Stimulated activated CD8-positive, alpha-beta memory T cell treated with anti-CD3 and anti-CD28 coated beads, Interleukin-12 subunit alpha, Interleukin-12 subunit beta, amount 100 ng/mL, for 1 hour (primary cell): ENCODE measurements around the gene BMPER.

Source experiments
- DNase-seq: peaks from one replicate; pipeline ENCODE4 v3.0.0-alpha.2; 2020; ENCODE audit warnings: low read depth

BMPER gene

GRCh38 chr7:34181271-34181958 is 276.1 kb downstream of the BMPER start:
- DNase-seq, result no peak

DNA sequence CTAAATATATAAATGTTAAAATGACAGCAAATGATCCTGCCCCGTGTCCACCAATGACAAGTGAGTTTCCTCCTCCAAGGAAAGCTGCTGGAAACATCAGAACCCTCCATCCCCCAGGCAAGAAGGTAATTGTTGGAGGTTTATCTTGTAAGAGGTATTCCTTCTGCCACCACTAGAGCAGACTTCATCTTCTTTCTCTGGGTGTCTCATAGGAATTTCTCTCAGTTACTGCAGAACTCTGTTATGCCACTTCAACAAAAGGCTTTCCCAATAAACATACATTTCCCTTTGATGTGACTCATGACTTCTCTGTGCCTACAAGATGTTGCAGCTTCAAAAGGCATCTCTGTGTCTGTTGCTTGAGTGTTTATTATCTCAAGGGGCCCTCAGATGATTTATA is 279.1 kb downstream of the BMPER start:
- DNase-seq, result no peak

DNA sequence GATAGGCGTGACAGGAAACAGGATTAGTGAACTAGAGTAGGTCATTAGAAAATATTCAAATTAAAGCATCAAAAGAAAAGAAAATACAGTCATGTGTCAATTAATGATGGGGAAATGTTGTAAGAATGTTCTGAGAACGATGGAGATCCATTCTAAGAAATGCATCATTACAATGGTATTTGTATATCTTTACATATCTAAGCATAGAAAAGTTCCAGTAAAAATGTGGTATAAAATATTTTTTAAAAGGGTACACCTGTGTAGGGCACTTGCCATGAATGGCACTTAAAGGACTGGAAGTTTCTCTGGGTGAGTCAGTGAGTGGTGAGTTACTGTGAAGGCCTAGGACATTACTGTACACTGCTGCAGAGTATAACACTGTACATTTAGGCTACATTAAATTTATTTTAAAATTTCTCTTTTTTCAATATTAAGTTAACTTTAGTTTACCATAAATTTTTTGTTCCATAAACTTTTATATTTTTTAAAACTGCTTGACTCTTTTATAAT is 282.5 kb downstream of the BMPER start:
- DNase-seq, result no peak

DNA sequence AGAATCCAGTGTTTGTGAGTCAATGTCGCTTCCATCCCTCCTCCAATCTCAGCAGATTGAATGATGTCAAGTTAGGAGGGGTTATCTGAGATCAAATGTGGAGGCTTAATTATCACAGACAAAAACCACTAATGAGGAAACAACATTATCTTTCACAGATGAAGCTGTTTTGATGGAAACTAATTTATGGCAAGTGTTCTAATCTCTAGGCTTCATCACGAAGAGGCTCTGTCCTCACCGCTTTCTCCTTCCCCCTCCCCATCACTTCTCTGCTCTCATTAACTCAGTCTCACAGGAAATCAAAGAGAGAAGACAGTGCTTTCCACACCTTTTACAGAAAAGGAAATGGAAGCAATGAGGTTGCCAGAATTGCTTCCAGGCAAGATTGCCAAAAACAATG is 283.7 kb downstream of the BMPER start:
- no peak for DNase-seq

- no peak for DNase-seq
These were observed 285.0 kb downstream of the BMPER start for GRCh38 chr7:34190299-34190698.

GRCh38 chr7:34191162-34191561 is 285.8 kb downstream of the BMPER start:
- DNase-seq, result no peak

DNA sequence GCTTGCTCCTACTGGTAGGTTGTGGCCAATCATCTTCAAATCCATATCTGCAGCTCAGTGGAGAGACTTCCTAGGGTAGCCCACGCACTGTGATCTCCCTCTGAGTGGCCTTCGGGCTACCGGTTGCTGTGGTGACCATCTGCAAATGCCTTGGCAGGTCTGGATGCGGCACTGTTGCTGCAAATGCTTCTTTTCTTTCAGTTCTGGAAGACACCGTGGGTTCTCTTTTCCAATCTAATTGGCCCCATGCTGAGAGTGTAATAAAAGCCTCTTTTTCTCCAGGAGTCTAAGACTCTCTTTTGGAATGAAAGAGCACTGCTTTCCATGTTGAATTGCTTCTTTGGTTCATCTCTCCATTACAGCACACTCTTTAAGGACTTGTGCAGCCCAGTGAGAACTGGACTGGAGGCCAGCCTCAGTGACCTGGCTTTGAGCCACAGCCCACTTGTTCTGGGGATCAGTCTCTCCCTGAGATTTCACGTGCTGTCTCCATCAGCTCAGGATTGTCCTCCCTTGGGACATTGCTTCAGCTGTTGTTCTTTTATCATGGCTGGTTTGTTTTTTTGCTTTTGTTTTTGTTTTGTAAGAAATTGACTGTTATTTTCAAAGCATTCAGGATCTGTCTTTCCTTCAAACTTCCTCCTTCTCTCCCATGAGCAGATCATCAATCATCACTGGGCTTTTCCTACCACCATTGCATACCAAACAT is 286.6 kb downstream of the BMPER start:
- DNase-seq, result no peak

DNA sequence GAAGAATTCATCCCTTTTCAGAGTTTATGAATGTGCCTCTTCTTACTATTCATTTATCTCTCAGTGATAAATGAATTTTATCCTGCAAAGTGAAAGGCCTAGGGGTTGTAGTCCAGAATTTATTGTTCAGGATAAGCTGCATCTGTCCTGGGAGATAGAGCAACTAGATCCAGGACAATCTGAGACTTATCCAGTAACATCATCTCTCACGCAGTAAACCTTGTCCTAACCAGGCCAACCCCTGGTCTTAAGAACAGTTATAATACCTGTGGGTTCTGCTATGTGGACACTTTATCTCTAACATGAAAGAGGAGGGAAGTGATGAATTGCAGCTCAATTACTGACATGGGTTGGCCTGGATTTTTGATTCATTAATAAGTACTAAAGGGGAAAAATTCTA is 287.6 kb downstream of the BMPER start:
- DNase-seq, result no peak

DNA sequence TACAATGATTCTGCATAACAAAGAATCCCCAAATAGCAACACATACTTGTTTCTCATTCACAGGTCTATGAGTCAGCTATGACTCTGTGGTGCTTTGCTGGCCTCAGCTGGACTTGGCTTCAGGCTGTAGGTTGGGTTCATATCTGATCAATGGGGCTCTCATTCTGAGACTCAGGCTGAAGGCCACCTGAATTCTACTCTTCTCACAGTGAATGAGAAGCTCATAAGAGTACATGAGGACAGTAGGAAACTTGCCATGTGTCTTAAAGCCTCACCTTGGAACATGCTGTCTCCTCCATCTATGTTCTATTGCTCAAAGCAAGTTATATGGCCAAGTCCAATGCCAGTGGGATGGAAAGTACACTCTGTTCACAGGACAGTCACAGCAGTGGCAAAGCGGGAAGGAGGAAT is 292.9 kb downstream of the BMPER start:
- no peak for DNase-seq
